HUES48 (cell line): ENCODE data around the gene ADCK1.
"Not testable (repeated sequence)": the region's sequence is repeated elsewhere in the genome, so short reads cannot be mapped to it uniquely, and the experiment has no call there.

ENCODE experiments used
- H3K27ac ChIP-seq: one replicate; pipeline ENCODE4 v1.7.0; 2013; ENCODE audit warnings: low read depth, low read length, inconsistent platforms
- H3K27me3 ChIP-seq: 2 replicates; pipeline ENCODE4 v1.6.1; 2013; ENCODE audit warnings: mild to moderate bottlenecking, low read length; ENCODE audit not compliant: control insufficient read depth, insufficient read depth
- H3K36me3 ChIP-seq: 2 replicates; pipeline ENCODE4 v1.6.1; 2013; ENCODE audit warnings: low read length; ENCODE audit not compliant: control insufficient read depth, insufficient read depth
- H3K4me1 ChIP-seq: 2 replicates; pipeline ENCODE4 v1.6.1; 2013; ENCODE audit warnings: mild to moderate bottlenecking, low read length; ENCODE audit not compliant: control insufficient read depth, insufficient read depth
- H3K4me3 ChIP-seq: 2 replicates; pipeline ENCODE4 v1.5.1; 2013; ENCODE audit warnings: mild to moderate bottlenecking, low read depth, low read length
- H3K9ac ChIP-seq: 2 replicates; pipeline ENCODE4 v1.6.1; 2013; ENCODE audit warnings: mild to moderate bottlenecking, low read depth, low read length, moderate library complexity
- H3K9me3 ChIP-seq: 2 replicates; pipeline ENCODE4 v1.6.1; 2013; ENCODE audit warnings: low read length; ENCODE audit not compliant: control insufficient read depth, insufficient read depth

The ADCK1 gene

DNA sequence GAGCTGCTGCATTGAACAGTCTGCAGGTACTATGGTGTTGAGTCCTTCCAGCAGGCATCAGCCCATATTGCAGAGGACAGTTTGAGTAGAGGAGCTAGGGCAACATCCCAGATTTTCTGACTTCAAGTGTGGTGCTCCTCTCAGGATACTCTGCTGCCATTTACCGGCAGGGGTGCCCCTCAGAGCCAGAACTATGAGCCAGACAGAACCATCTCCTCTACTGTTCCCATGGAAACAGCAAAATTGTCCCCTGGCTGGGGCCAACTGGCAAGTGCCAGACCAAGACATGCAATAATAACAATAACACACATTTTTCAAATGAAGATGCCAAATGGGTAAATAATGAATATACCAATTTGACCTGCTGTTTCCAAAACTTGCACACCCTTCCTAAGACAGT, 102.9 kb downstream of the ADCK1 start:
- no peaks in the 10 kb centered on the region for H3K4me1 ChIP-seq
- no peaks in the 10 kb centered on the region for H3K9me3 ChIP-seq

GRCh38 chr14:77903221-77903620, 103.3 kb downstream of the ADCK1 start:
- Histone ChIP-seq H3K9me3 (no peaks in the 10 kb centered on the region), H3K27ac (no peak overlapping the region), H3K4me3 (no peak overlapping the region), H3K27me3 (no peaks in the 10 kb centered on the region), H3K36me3 (no peaks in the 10 kb centered on the region), H3K9ac (no peak overlapping the region), H3K4me1 (no peaks in the 10 kb centered on the region)

More for the DNA sequence above, 102.9 kb downstream of the ADCK1 start:
- no peak overlapping the region for H3K9ac ChIP-seq
- no peak overlapping the region for H3K4me3 ChIP-seq
- no peaks in the 10 kb centered on the region for H3K27me3 ChIP-seq
- no peak overlapping the region for H3K27ac ChIP-seq
- no peaks in the 10 kb centered on the region for H3K36me3 ChIP-seq

- Histone ChIP-seq H3K27ac (no peak overlapping the region), H3K36me3 (no peaks in the 10 kb centered on the region), H3K4me3 (no peak overlapping the region), H3K27me3 (no peaks in the 10 kb centered on the region), H3K9ac (no peak overlapping the region), H3K4me1 (no peaks in the 10 kb centered on the region), H3K9me3 (no peaks in the 10 kb centered on the region)
These were observed 104.2 kb downstream of the ADCK1 start for GRCh38 chr14:77903937-77904617.

DNA sequence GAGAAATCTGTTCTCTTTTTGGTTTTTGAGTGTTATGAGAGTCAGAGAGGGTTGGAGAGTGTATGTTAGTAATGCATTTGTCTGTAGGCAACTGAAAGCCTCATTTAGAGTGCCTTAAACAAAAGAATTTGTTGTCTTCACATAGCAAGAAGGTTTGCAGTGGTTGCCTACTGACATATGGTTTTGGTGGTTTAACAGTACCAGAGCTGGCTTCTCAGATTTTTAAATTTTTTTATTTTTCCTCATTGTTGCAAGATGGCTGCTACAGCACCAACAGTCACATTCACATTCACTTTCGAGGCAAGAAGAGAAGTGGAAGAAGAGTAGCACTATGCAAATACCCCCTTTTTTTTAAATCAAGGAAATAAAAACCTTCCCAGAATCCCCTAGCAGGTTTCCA, 106.5 kb downstream of the ADCK1 start:
- Histone ChIP-seq H3K9ac (no peak overlapping the region), H3K4me3 (no peak overlapping the region), H3K27ac (no peak overlapping the region), H3K4me1 (no peaks in the 10 kb centered on the region), H3K36me3 (no peaks in the 10 kb centered on the region), H3K27me3 (no peaks in the 10 kb centered on the region), H3K9me3 (no peaks in the 10 kb centered on the region)

- Histone ChIP-seq H3K9ac (no peak overlapping the region), H3K4me3 (no peak overlapping the region), H3K36me3 (no peaks in the 10 kb centered on the region), H3K9me3 (no peaks in the 10 kb centered on the region), H3K4me1 (peaks cover 14% of the 10 kb centered on the region), H3K27ac (no peak overlapping the region), H3K27me3 (no peaks in the 10 kb centered on the region)
These were observed 108.9 kb downstream of the ADCK1 start for GRCh38 chr14:77908847-77909246.

- Histone ChIP-seq H3K4me3 (no peak overlapping the region), H3K4me1 (peaks cover 18% of the 10 kb centered on the region), H3K9me3 (no peaks in the 10 kb centered on the region), H3K36me3 (no peaks in the 10 kb centered on the region), H3K27me3 (no peaks in the 10 kb centered on the region), H3K27ac (no peak overlapping the region), H3K9ac (no peak overlapping the region)
These were observed 110.0 kb downstream of the ADCK1 start for GRCh38 chr14:77909911-77910310.

DNA sequence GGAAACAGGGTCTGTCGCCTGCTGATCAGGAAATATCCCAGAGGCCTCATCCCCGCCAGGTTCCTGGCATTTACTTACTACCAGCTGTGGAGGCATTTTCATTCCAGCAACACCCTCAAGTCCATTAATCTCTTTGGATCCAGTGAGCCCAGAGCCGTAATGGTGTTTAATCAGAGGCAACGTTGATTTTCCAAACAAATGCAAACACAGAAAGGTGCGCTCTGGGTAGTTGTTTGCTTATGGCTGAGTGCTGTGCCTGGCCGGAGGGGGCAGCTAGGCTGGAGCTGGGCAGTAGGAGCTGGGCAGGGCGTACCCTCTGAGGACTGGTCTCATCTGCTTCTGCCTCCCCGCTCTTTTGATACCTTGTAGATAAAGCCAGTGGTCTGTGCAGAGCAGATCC, 110.6 kb downstream of the ADCK1 start:
- Histone ChIP-seq H3K4me1 (peaks cover 18% of the 10 kb centered on the region), H3K27me3 (no peaks in the 10 kb centered on the region), H3K4me3 (no peak overlapping the region), H3K9me3 (no peaks in the 10 kb centered on the region), H3K9ac (no peak overlapping the region), H3K27ac (no peak overlapping the region), H3K36me3 (no peaks in the 10 kb centered on the region)

DNA sequence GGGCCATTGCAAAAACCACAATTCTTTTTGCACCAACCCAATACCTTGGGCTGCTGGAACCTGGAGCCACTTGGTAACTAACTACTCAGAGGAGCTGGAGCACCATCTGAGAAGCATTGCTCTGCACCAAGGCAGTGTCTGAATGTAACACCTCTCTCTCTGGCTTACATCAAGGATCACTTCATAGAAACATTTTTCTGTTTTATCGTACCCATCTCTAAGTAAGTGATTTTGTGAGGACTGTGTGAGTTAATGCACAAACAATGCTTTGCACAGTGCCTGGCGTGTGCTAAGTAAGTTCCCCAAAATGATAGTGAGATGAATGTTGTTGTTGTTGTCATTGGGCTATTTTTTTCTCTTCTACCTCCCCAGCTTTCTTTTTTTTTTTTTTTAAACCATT, 111.4 kb downstream of the ADCK1 start:
- Histone ChIP-seq H3K9ac (no peak overlapping the region), H3K4me1 (peaks cover 18% of the 10 kb centered on the region), H3K9me3 (no peaks in the 10 kb centered on the region), H3K27me3 (no peaks in the 10 kb centered on the region), H3K36me3 (no peaks in the 10 kb centered on the region), H3K4me3 (no peak overlapping the region), H3K27ac (no peak overlapping the region)

DNA sequence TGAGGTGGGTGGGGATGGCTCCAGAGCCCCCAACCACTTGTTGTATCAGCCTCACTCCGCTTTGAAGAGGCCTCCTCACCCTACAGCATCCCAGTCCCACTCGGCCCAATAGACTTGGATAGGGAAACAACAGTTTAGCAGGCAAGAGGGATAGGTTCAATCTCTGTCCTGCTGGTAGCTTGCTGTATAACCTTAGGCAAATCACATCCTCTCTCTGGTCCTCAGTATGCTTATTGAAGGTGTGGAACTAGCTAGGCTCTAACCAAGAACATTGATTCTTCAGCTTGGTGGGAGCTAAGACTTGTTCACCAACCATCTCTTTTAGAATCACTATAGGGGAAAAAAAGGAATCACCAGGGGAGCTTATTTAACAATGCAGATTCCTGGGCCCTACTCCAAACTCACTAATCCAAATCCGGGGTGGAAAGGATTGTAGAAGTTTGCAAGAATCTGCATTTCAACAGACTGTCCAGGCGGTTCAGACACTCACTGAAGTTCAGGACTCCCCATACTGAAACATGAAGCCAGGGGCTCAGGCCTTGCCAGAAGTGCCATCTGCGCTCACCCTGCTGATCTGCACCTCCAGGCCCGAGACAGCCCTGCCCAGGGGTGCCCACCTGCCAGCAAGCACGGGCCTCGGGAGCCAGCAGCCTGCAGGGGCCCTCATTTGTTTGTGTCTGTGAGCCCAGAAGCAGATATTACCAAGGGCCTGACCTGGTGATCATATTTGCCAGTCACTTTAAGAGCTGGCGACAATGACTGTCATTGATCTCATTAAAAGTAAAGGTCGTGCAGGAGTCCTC, 113.0 kb downstream of the ADCK1 start:
- Histone ChIP-seq H3K36me3 (no peaks in the 10 kb centered on the region), H3K27ac (no peak overlapping the region), H3K4me3 (no peak overlapping the region), H3K9ac (no peak overlapping the region), H3K4me1 (peaks cover 18% of the 10 kb centered on the region), H3K9me3 (no peaks in the 10 kb centered on the region), H3K27me3 (no peaks in the 10 kb centered on the region)

GRCh38 chr14:77914073-77914721, 114.3 kb downstream of the ADCK1 start:
- Histone ChIP-seq H3K27ac (no peak overlapping the region), H3K4me1 (peaks cover 18% of the 10 kb centered on the region), H3K9ac (no peak overlapping the region), H3K27me3 (no peaks in the 10 kb centered on the region), H3K36me3 (no peaks in the 10 kb centered on the region), H3K9me3 (no peaks in the 10 kb centered on the region), H3K4me3 (no peak overlapping the region)

DNA sequence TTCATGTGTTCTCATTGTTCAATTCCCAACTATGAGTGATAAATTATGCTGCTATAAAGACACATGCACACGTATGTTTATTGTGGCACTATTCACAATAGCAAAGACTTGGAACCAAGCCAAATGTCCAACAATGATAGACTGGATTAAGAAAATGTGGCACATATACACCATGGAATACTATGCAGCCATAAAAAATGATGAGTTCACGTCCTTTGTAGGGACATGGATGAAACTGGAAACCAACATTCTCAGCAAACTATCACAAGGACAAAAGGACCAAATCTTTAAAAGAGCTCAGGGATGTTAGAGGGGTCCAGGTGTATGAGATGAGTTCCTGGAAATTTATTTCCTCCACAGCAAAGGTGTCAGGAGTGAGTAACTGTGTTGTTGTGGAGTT, 115.5 kb downstream of the ADCK1 start:
- H3K4me1 ChIP-seq: peaks cover 18% of the 10 kb centered on the region
- not testable (repeated sequence) for H3K27ac ChIP-seq, H3K4me3 ChIP-seq

More for the DNA sequence above, 115.5 kb downstream of the ADCK1 start:
- H3K27me3 ChIP-seq, H3K36me3 ChIP-seq, H3K9ac ChIP-seq, H3K9me3 ChIP-seq: not testable (repeated sequence)
